SKM-1 (cell line): ENCODE data around the gene ARID5A.
"Not testable (repeated sequence)": the region's sequence is repeated elsewhere in the genome, so short reads cannot be mapped to it uniquely, and the experiment has no call there.

Experiments
- DNase-seq: peaks from one replicate; lab custom pipeline; 2025; ENCODE audit not compliant: unreplicated experiment; lab: John Stamatoyannopoulos, UW

ARID5A gene

DNA sequence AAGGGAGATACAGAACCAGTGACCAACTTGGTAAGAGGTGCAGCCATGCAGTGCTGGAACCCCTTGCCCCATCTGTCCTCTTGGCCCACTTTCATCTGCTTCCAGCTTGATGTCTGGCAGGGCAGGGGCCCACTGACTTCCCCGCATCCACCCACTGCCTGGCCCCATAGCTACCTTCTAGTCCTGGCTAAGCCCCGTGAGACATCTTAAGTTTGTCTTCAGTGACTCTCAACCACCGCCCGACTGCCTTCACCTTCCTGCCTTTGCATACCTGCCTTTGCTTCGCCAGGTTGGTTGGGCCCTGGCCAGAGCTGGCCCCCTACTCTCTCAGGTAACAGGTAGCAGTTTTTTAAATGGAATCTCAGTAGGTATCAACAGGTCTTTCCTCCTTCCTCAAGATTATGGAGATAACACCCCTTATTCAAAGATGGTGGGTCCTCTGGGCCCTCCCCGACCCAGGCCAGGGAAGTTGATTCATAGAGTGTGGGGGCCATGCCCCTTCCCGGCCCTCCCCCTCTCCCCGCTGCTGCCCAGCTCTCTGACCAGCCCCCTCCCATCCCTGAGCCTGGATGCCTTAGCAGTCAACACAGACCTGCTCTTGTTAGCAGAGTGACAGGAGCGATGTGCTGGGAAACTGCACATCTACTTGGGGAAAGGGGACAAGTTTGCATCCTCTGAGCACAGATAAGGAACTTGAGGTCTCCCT, 2.8 kb downstream of the ARID5A start:
- no peak for DNase-seq

DNA sequence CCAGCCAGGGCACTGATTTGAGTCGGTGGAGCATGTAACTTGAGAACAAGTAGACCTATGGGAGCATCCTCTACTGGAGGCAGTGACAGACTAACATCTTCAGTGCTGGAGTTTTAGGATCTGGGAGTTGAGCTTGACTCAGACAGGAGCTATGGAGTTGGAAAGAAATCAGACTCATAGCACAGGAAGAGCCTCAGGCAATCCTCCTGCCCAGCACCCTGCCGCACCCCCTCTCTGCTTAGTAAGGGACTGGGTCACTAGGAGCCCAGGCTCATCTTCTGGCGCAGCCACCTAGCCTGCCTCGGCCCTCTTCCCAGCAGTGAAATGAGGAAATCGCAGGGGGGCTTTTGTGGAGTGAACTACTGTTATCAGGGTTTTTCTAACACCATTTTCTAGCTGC, 3.6 kb downstream of the ARID5A start:
- DNase-seq: no peak

- DNase-seq: no peak
Observed at GRCh38 chr2:96541398-96542152, 5.0 kb downstream of the ARID5A start.

DNA sequence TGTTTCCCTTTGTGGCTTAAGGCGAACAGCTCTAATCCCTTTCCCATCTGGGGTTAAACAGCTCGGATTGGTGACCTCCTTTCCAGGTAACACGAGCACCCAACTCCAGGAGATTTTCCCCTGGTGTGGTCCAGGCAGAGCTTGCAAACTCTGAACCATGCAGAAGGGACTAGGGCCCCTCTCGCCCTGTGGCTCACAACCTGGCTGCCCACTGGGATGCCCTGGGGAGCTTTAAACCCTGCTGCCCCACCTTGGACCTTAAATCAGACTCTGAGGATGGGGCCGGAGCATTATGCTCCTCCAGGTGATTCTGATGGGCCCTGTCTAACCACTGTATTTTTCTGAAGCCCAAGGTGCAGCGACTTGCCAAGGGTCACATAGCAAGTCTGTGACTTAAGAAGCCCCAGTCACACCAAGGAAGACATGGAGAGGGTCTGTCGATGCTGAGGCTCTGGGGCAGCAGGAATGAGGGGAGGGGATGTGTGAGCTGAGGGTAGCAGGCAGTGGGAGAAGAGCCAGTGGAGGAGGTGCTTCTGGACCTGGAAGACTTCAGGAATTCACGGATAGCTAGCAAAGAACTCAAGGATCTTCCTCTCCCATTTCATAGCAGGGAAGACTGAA, 5.9 kb downstream of the ARID5A start:
- no peak for DNase-seq

- DNase-seq: no peak
Observed at GRCh38 chr2:96546321-96546720, 9.8 kb downstream of the ARID5A start.

DNA sequence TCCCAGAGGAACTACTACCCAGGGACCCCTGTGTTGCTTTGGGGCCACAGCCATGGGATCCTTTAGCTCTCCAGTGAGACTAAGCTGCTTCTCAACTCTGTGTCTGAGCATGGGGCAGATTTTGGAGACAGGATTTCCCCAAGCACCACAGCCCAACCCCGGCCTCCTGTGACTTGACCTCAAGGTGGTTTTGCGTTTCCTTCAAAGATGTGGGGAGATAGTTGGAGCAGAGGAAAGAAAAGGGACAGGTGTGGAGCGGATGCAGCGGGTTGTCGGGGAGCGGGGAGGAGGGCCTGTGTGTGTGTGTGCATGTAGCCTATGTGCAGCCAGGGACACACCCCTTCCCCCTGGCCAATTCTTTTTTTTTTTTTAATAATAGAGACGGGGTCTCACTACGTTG, 10.2 kb downstream of the ARID5A start:
- DNase-seq: no peak

GRCh38 chr2:96547203-96547641, 10.7 kb downstream of the ARID5A start:
- DNase-seq: no peak

DNA sequence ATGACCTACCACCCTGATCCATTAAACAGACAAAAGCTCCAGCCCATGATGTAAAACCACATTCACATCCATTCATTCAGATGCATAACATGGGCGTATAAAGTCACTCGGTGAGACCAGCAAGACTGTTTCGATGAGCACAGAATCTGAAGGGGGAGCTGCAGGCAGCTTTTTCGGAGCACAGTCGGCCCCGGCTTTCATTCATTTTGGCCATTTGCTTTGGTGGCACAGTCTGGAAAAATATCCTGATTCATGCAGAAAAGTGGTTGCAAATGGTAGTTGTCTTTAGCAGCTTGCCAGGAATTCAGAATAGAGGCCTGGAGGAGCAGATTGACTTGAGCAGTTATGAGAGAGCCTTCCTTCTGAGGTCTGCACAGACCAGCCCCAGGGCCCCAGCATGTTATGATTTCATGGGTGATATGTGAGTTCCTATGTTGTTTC, 11.2 kb downstream of the ARID5A start:
- no peak for DNase-seq

GRCh38 chr2:96548558-96549465, 12.3 kb downstream of the ARID5A start:
- DNase-seq: no peak

DNA sequence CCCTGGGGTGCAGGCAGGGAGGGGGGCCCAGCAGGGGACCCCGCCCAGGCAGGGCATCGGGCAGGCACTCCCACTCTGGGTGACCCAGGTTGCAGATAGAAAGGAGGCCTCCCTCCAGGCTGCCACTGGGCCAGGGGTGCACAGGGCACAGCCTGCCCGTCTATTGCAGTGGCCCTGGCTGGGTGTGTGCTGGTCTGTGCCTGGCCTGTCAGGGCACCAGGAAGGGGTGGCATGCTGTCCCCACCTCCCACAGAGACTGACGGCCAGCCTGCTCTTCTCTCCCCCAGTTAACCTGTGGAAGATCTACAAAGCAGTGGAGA, 12.9 kb downstream of the ARID5A start:
- no peak for DNase-seq

DNA sequence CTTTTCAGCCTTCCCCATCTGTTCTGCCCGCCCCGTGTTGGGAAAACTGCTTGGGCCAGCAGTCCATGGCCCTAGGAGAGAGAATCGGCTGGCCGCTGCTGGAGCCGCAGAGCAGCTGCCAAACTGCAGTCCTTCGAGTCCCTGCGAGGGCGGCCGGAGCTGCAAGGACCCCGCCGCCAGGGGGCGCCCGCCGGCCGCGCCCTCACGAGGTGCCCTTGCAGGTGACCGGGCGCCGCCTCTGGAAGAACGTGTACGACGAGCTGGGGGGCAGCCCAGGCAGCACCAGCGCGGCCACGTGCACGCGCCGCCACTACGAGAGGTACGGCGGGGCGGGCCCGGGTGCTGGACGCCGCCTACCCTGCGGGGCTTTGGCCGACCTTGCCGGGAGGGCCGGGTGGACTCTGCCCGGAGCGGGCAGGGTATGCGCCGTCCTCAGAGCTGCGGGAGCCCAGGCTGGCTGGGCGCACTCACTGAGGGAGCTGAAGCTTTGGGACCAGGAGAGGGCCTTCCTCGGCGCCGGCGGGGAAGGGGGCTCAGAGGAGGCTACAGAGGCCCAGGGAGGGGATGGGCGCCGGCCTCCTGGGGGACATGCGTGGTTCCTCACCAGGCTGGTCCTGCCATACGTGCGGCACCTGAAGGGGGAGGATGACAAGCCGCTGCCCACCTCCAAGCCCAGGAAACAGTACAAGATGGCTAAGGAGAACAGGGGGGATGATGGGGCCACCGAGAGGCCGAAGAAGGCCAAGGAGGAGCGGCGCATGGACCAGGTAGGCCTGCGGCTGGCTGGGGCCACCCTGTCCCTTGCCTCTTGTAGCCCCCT, 13.6 kb downstream of the ARID5A start:
- no peak for DNase-seq

- DNase-seq: no peak
Observed at GRCh38 chr2:96550787-96551604, 14.4 kb downstream of the ARID5A start.

- no peak for DNase-seq
Observed at GRCh38 chr2:96551605-96552314, 15.2 kb downstream of the ARID5A start.

GRCh38 chr2:96552315-96553175, 16.0 kb downstream of the ARID5A start:
- no peak for DNase-seq

DNA sequence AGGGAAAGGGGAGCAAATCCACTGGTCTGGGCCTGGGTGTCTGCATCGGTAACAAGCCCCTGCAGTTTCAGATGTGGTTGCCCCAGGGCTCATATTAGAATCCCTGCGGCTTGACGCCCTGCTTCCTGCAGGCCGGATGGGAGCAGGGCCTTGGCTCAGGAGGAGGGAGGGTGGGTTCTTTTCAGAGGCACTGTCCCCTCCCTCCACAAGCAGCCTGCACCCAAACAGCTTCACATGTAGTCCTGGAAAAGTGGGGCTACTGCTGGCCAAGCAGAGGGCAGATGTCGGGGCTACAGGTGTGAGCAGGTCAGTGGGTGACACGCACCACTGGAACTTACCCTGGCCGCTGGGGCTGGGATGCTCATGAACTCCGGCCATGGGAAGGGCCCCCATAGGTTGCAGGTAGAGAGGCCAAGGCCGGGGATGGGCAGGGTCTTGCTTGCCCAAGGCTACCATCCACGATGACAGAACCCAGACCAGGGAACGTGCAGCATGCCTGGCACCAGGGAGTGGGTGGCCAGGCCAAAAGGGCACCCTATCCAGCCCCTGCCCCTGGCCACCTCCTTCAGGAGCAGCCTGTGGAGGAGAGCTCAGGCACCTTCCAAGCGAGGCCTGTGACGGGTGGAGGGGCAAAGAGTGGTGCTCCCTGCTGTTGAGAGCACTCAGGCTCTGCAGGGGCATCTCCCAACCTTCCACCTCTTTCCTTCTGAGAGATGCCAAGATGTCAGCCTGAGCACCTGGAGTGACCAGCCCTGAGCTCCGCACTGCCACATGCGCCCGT, 16.8 kb downstream of the ARID5A start:
- DNase-seq: no peak

DNA sequence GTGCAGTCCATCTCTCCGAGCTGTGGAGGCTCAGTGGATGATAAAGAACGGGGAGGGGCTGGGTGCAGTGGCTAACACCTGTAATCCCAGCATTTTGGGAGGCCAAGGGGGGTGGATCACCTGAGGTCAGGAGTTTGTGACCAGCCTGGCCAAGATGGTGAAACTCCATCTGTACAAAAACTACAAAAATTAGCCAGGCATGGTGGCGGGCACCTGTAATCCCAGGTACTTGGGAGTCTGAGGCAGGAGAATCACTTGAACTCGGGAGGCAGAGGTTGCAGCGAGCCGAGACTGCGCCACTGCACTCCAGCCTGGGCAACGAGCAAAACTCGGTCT, 17.4 kb downstream of the ARID5A start:
- not testable (repeated sequence) for DNase-seq
